ENCODE measurements around the gene ALDH1A1. TPM values are rescaled to one million over a fixed set of nuclear protein-coding genes. Genes with fewer than 3 reads are reported as not detected.

The ALDH1A1 gene
- total and polyA plus RNA-seq, 2 experiments from 2014 or later, result not detected

DNA sequence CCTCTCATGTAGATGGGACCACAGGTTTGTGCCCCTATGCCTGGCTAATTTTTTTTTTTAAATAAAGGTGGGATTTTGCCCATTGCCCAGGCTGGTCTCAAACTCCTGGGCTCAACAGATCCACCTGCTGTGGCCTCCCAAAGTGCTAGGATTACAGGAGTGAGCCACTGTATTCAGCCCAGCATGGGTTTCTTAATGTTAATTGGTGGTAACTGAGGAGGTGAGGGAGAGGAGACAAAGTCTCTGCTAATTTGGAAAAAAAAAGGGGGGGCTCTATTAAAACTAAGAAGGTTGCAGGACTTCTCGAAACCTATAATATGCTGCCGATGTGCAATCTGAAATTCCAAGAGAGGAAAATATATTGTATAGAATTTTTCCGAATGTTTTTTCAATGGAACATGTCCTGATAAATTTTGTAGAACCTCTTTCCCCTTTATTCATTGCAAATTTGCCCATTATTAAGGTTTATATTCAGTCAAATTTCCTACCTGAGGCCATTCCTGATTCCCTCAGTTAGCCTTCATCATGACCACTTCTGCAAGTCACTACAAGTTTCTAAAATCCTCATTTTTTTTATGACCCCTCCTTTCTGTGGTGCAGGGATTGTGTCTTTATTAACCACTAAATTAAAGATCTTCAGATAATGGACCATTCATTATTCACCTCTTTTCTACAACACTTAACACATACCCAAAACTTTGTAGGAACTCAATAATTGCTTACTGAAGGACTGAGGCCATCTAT is 52.9 kb downstream of the ALDH1A1 start:
- H3K36me3 ChIP-seq (ENCODE audit: low read depth), result no peaks in the 10 kb centered on the region
- no peaks in the 10 kb centered on the region for H4K20me1 ChIP-seq (ENCODE audit: insufficient read depth)
- in situ Hi-C loops (cut with MboI), result no loop called here
- no peaks in the 10 kb centered on the region for H3F3A ChIP-seq (ENCODE audit: insufficient read depth)
- no peaks in the 10 kb centered on the region for H3K9me2 ChIP-seq (ENCODE audit: insufficient read depth)
- no peaks in the 10 kb centered on the region for H3K9me3 ChIP-seq (ENCODE audit: low read depth)
- 89 to 94% methylated on average over 3 of the region's 3 CpGs for WGBS, 2 experiments (ENCODE audit: low coverage in 1 of 2, low lambda C conversion rate in 2 of 2, missing lambda C conversion rate in 2 of 2)
- DNase-seq, result no peak
- H2AFZ ChIP-seq, result no peak overlapping the region
- H3K4me2 ChIP-seq (ENCODE audit: unreplicated experiment), result no peak overlapping the region
- H3K9ac ChIP-seq, result no peak overlapping the region
- H3K4me3 ChIP-seq, result no peak overlapping the region
- no peaks in the 10 kb centered on the region for H3K27me3 ChIP-seq (replicated peaks; ENCODE audit: insufficient read depth)
- TF ChIP-seq EZH2 (IDR thresholded peaks at IDR 0.05; ENCODE audit: insufficient read depth, poor library complexity, severe bottlenecking), result no peak
- TF ChIP-seq EZH2phosphoT487 (IDR thresholded peaks at IDR 0.05; ENCODE audit: insufficient read depth, low read depth), result no peak
- H3K79me2 ChIP-seq (ENCODE audit: insufficient read depth), result no peaks in the 10 kb centered on the region
- peaks cover 1% of the 10 kb centered on the region for H3K4me1 ChIP-seq (ENCODE audit: insufficient read depth)
- no peak overlapping the region for H3K27ac ChIP-seq

DNA sequence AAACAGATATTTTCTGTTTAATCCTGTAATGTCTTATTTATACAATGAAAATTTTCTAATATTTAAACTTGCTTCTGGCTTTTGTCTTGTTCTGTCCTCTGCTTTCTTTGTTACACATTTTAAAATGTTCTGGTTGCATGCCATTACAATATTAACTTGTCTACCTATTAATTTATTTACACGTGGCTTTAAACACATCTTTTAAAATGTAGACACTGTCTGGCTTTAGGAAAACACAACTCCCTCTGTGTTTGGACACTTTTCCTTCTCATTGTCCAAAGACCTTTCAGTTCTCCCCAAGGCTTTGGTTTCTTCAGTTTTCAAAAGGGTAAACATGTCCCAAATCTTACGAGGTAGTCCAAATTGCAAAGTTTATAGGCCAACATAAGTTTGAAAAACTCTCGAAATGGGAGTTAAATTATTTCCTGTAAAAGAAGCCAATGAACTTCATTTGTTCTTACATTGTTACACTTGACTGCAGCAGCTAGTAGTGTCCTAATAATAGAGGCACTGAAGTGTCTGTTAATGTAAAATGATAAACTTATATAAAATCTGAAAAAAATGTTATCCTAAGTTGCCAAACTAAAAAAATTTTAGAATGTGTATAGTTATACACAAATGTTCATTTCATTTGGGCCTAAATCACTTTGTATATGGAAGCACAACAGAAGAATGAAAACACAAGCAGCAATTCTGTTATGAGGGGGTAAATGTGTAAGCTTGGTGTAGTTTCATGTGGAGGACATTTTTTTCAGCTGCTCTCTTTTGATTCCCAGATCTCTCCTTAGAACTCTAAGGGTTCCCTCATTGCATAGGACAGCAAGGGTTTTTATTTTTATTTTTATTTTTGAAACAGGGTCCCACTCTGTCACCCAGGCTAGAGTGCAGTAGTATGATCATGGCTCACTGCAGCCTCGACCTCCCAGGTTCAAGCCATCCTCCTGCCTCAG is 53.8 kb downstream of the ALDH1A1 start:
- H3K4me1 ChIP-seq (ENCODE audit: insufficient read depth), result peaks cover 7% of the 10 kb centered on the region
- no peak for TF ChIP-seq EZH2phosphoT487 (IDR thresholded peaks at IDR 0.05; ENCODE audit: insufficient read depth, low read depth)
- no peak overlapping the region for H3K9ac ChIP-seq
- no peaks in the 10 kb centered on the region for H3K9me2 ChIP-seq (ENCODE audit: insufficient read depth)
- H3K36me3 ChIP-seq (ENCODE audit: low read depth), result no peaks in the 10 kb centered on the region
- H3K27ac ChIP-seq, result no peak overlapping the region
- H2AFZ ChIP-seq, result no peak overlapping the region
- no peaks in the 10 kb centered on the region for H3K79me2 ChIP-seq (ENCODE audit: insufficient read depth)
- no peaks in the 10 kb centered on the region for H4K20me1 ChIP-seq (ENCODE audit: insufficient read depth)
- no peaks in the 10 kb centered on the region for H3K27me3 ChIP-seq (replicated peaks; ENCODE audit: insufficient read depth)
- H3K4me2 ChIP-seq (ENCODE audit: unreplicated experiment), result no peak overlapping the region
- in situ Hi-C loops (cut with MboI), result no loop called here
- 73 to 81% methylated on average over 4 of the region's 4 CpGs for WGBS, 2 experiments (ENCODE audit: low coverage in 1 of 2, low lambda C conversion rate in 2 of 2, missing lambda C conversion rate in 2 of 2)
- H3K4me3 ChIP-seq, result no peak overlapping the region
- DNase-seq, result no peak
- no peaks in the 10 kb centered on the region for H3K9me3 ChIP-seq (ENCODE audit: low read depth)
- no peaks in the 10 kb centered on the region for H3F3A ChIP-seq (ENCODE audit: insufficient read depth)

DNA sequence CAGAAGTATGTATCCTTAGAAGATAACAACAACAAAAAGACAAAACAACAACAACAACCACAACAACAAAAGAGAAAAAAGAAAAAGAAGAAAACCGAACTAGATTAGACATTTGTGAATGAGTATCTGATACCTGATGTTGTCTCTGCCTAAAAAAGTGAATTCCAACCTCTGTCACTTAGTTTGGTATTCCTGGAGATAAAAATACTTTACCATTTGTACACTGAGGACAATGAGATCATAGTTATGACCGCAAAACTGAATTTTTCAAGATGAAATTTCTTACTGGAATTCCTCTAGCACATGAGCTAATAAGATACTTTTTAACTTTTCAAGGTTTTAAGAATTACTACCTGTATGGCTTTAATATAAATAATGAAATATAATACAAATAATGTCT is 54.5 kb downstream of the ALDH1A1 start:
- H2AFZ ChIP-seq, result no peak overlapping the region
- TF ChIP-seq EZH2 (IDR thresholded peaks at IDR 0.05; ENCODE audit: insufficient read depth, poor library complexity, severe bottlenecking) (no peak), EZH2phosphoT487 (IDR thresholded peaks at IDR 0.05; ENCODE audit: insufficient read depth, low read depth) (no peak)
- DNase-seq, result no peak
- no peaks in the 10 kb centered on the region for H4K20me1 ChIP-seq (ENCODE audit: insufficient read depth)
- no peaks in the 10 kb centered on the region for H3K36me3 ChIP-seq (ENCODE audit: low read depth)
- H3F3A ChIP-seq (ENCODE audit: insufficient read depth), result no peaks in the 10 kb centered on the region
- 81 to 83% methylated on average over 2 of the region's 2 CpGs for WGBS, 2 experiments (ENCODE audit: low coverage in 1 of 2, low lambda C conversion rate in 2 of 2, missing lambda C conversion rate in 2 of 2)
- H3K79me2 ChIP-seq (ENCODE audit: insufficient read depth), result no peaks in the 10 kb centered on the region
- H3K4me2 ChIP-seq (ENCODE audit: unreplicated experiment), result no peak overlapping the region
- in situ Hi-C loops (cut with MboI), result no loop called here
- no peaks in the 10 kb centered on the region for H3K9me2 ChIP-seq (ENCODE audit: insufficient read depth)
- H3K4me1 ChIP-seq (ENCODE audit: insufficient read depth), result peaks cover 10% of the 10 kb centered on the region
- H3K27me3 ChIP-seq (replicated peaks; ENCODE audit: insufficient read depth), result no peaks in the 10 kb centered on the region
- no peak overlapping the region for H3K9ac ChIP-seq
- H3K4me3 ChIP-seq, result no peak overlapping the region
- no peaks in the 10 kb centered on the region for H3K9me3 ChIP-seq (ENCODE audit: low read depth)
- no peak overlapping the region for H3K27ac ChIP-seq

DNA sequence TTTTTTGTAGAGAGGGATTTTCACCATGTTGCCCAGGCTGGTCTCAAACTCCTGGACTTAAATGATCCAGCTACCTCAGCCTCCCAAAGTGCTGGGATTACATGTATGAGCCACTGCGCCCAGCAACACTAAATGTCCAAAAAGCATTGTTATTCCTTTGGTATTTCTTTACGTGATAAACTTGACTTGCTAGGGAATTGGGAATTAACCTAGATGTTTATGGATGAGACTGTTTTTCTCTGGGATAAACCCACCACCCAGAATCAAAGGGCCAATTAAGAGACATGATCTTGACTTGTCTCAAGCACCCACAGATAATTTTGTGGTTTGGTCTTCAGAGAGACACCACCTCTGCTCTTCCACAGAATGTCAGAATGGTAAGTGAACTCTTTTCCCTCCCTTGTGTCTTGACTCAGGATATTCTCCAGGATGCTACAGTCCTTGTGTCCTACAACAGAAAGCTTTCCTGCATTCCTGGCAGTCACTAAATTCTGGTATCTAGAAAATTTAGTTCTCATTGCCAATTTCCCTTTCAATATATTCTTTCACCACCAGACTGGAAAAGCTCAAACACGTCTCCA is 55.7 kb downstream of the ALDH1A1 start:
- Histone ChIP-seq H2AFZ (no peak overlapping the region), H3K4me2 (ENCODE audit: unreplicated experiment) (no peak overlapping the region), H3F3A (ENCODE audit: insufficient read depth) (no peaks in the 10 kb centered on the region), H3K79me2 (ENCODE audit: insufficient read depth) (no peaks in the 10 kb centered on the region), H3K4me3 (no peak overlapping the region), H3K27me3 (replicated peaks; ENCODE audit: insufficient read depth) (no peaks in the 10 kb centered on the region), H3K9me2 (ENCODE audit: insufficient read depth) (no peaks in the 10 kb centered on the region), H3K27ac (no peak overlapping the region), H4K20me1 (ENCODE audit: insufficient read depth) (no peaks in the 10 kb centered on the region), H3K9ac (no peak overlapping the region), H3K36me3 (ENCODE audit: low read depth) (no peaks in the 10 kb centered on the region), H3K9me3 (ENCODE audit: low read depth) (no peaks in the 10 kb centered on the region), H3K4me1 (ENCODE audit: insufficient read depth) (peaks cover 10% of the 10 kb centered on the region)
- DNase-seq, result no peak
- no peak for TF ChIP-seq EZH2 (IDR thresholded peaks at IDR 0.05; ENCODE audit: insufficient read depth, poor library complexity, severe bottlenecking)
- no peak for TF ChIP-seq EZH2phosphoT487 (IDR thresholded peaks at IDR 0.05; ENCODE audit: insufficient read depth, low read depth)
- in situ Hi-C loops (cut with MboI), result no loop called here
- 90 to 91% methylated on average over 3 of the region's 3 CpGs for WGBS, 2 experiments (ENCODE audit: low coverage in 1 of 2, low lambda C conversion rate in 2 of 2, missing lambda C conversion rate in 2 of 2)

Measured in GM23248 (cell line).